ENCODE measurements around the gene ADGRG7. TPM values are rescaled to one million over a fixed set of nuclear protein-coding genes. Genes with fewer than 3 reads are reported as not detected.

ADGRG7 gene
- total RNA-seq, 4 donors from 2014 or later: 0.58 TPM; not detected in 3

DNA sequence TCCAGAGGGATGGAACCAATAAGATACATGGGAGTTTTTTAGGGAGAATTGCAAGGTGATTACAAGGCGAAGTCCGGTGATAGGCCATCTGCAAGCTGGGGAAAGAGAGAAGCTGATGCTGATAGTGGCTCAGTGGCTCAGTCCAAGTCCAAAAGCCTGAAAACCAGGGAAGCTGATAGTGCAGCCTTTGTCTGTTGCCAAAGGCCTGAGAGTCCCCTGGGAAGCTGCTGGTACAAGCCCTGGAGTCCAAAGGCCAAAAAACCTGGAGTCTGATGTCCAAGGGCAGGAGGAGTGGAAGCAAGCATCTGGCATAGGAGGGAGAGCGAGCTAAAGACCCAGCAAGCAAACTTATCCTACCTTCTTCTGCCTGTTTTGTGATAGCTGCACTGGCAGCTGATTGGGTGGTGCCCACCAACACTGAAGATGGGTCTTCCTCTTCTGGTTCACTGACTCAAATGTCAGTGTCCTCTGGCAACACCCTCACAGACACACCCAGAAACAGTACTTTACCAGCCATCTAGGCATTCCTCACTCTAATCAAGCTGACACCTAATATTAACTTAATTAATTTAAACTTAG lies 116.6 kb downstream of the ADGRG7 start:
- H3K4me3 ChIP-seq: no peak overlapping the region
- DNase-seq: no peak
- TF ChIP-seq POLR2A (IDR thresholded peaks at IDR 0.05): no peak
- TF ChIP-seq, protein P1, sequence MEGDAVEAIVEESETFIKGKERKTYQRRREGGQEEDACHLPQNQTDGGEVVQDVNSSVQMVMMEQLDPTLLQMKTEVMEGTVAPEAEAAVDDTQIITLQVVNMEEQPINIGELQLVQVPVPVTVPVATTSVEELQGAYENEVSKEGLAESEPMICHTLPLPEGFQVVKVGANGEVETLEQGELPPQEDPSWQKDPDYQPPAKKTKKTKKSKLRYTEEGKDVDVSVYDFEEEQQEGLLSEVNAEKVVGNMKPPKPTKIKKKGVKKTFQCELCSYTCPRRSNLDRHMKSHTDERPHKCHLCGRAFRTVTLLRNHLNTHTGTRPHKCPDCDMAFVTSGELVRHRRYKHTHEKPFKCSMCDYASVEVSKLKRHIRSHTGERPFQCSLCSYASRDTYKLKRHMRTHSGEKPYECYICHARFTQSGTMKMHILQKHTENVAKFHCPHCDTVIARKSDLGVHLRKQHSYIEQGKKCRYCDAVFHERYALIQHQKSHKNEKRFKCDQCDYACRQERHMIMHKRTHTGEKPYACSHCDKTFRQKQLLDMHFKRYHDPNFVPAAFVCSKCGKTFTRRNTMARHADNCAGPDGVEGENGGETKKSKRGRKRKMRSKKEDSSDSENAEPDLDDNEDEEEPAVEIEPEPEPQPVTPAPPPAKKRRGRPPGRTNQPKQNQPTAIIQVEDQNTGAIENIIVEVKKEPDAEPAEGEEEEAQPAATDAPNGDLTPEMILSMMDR (IDR thresholded peaks at IDR 0.05 in 4 of 5, conservative IDR thresholded peaks at IDR 0.05 in 1 of 5): no peak
- intact Hi-C loops (cut with DNase I; ENCODE audit: low total_unique reads) (no loop called here), in situ Hi-C loops (cut with MboI; ENCODE audit: low sequenced_read_pairs in 4 of 4) (no loop called here)
- peaks cover 0 to 44% of the 10 kb centered on the region in 2 donors for H3K36me3 ChIP-seq
- H3K4me1 ChIP-seq: peaks cover 0 to 9% of the 10 kb centered on the region in 2 donors
- H3K27ac ChIP-seq: no peak overlapping the region
- H3K27me3 ChIP-seq: no peaks in the 10 kb centered on the region
- H3K9me3 ChIP-seq: no peaks in the 10 kb centered on the region
- ATAC-seq: no peak

DNA sequence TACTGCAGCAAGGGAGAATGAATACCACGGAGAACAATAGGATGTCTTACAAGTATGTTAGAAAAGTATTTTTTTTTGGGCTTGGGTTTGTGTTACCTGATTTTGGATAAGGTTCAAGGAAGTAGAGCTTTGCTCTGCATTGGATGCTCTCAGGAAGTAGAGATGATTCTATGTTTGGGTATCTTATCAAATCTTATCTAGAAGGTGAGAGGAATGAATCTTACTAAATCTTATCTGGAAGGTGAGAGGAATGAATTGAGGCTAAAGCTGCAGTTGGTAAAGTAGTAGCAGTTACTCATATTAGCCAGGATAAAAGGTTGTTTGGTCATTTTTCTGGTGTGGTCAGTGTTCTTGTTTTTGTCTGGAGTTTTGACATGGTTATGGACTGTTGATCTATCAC lies 117.3 kb downstream of the ADGRG7 start:
- no peak for DNase-seq
- H3K27ac ChIP-seq: no peak overlapping the region
- no peak for ATAC-seq
- no peak for TF ChIP-seq POLR2A (IDR thresholded peaks at IDR 0.05)
- TF ChIP-seq, protein P1 (IDR thresholded peaks at IDR 0.05 in 4 of 5, conservative IDR thresholded peaks at IDR 0.05 in 1 of 5): no peak
- no peaks in the 10 kb centered on the region for H3K9me3 ChIP-seq
- H3K4me3 ChIP-seq: no peak overlapping the region
- peaks cover 0 to 38% of the 10 kb centered on the region in 2 donors for H3K36me3 ChIP-seq
- in situ Hi-C loops (cut with MboI; ENCODE audit: low sequenced_read_pairs in 4 of 4): no loop called here
- H3K27me3 ChIP-seq: no peaks in the 10 kb centered on the region
- H3K4me1 ChIP-seq: peaks cover 0 to 9% of the 10 kb centered on the region in 2 donors
- intact Hi-C loops (cut with DNase I; ENCODE audit: low total_unique reads): no loop called here

DNA sequence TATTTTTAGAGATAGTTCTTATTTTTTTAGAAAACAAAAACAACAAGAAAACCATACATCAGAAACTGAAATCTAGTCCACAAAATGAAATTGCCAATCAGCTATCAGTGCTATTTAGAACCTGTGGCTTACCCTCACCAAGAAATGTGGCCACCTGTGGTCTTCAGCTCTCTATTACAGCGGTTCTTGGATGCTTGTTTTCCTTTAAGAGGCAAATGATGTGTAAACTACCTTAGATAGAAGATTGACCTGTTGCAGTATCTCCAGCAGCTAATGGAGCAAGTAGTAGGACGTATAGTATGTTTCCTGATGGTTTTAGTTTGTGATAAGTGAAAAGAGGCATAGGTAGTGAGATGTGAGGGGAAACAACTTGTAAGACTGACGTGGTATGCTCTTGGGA lies 121.1 kb downstream of the ADGRG7 start:
- no peak overlapping the region for H3K4me3 ChIP-seq
- DNase-seq: no peak
- intact Hi-C loops (cut with DNase I; ENCODE audit: low total_unique reads): no loop called here
- in situ Hi-C loops (cut with MboI; ENCODE audit: low sequenced_read_pairs in 4 of 4): no loop called here
- ATAC-seq: no peak
- no peaks in the 10 kb centered on the region for H3K9me3 ChIP-seq
- H3K36me3 ChIP-seq: peaks cover 0 to 50% of the 10 kb centered on the region in 2 donors
- H3K27ac ChIP-seq: no peak overlapping the region
- TF ChIP-seq, protein P1 (IDR thresholded peaks at IDR 0.05 in 4 of 5, conservative IDR thresholded peaks at IDR 0.05 in 1 of 5): no peak
- H3K4me1 ChIP-seq: peaks cover 8 to 12% of the 10 kb centered on the region in 2 donors
- no peaks in the 10 kb centered on the region for H3K27me3 ChIP-seq

DNA sequence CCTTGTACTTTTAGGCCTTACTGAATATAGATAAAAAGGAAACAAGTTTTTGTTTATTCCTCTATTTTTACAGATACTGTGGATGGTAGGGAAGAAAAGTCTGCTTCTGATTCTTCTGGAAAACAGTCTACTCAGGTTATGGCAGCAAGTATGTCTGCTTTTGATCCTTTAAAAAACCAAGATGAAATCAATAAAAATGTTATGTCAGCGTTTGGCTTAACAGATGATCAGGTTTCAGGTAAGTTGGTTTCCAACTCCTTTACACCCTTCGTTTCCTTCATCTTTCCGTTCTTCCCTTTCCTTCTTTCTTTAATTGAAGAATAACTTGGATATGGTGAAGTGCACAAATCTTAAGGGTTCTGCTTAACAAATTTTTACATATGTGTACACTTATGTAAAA lies 123.0 kb downstream of the ADGRG7 start:
- Histone ChIP-seq H3K4me3 (no peak overlapping the region), H3K9me3 (no peaks in the 10 kb centered on the region), H3K4me1 (peaks cover 6 to 8% of the 10 kb centered on the region in 2 donors), H3K27ac (no peak overlapping the region), H3K27me3 (no peaks in the 10 kb centered on the region), H3K36me3 (peaks cover 0 to 52% of the 10 kb centered on the region in 2 donors)
- DNase-seq (no peak), ATAC-seq (no peak)
- no peak for TF ChIP-seq POLR2A (IDR thresholded peaks at IDR 0.05)
- TF ChIP-seq, protein P1 (IDR thresholded peaks at IDR 0.05 in 4 of 5, conservative IDR thresholded peaks at IDR 0.05 in 1 of 5): no peak
- intact Hi-C loops (cut with DNase I; ENCODE audit: low total_unique reads) (no loop called here), in situ Hi-C loops (cut with MboI; ENCODE audit: low sequenced_read_pairs in 4 of 4) (no loop called here)

DNA sequence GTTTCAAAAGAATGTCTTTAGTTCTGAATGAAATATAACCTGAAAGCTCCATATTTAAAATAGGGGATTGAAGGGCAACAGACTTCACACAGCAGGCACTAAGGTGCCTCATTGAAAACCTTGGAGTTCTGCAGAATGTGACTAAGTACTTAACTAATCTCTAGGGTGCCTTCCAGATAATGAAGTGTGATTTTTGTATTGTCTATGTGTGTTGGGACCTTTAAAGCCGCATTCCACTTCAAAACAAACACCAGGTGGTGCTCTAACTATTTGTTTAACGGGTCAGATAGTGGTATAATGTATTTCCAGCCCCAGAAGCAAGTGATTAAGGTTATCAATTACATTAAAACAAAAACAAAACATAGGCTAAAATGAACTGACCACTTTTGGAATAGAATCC lies 127.9 kb downstream of the ADGRG7 start:
- TF ChIP-seq, protein P1 (IDR thresholded peaks at IDR 0.05 in 4 of 5, conservative IDR thresholded peaks at IDR 0.05 in 1 of 5): peak in 4 of 5 experiments; percentile 33 to 47 (median 39)
- no peak for TF ChIP-seq POLR2A (IDR thresholded peaks at IDR 0.05)
- peaks cover 22 to 29% of the 10 kb centered on the region in 2 donors for H3K4me1 ChIP-seq
- DNase-seq (no peak), ATAC-seq (no peak)
- no peaks in the 10 kb centered on the region for H3K9me3 ChIP-seq
- H3K4me3 ChIP-seq: no peak overlapping the region
- H3K27ac ChIP-seq: peak overlapping the region in 2 of 4 donors; percentile 52 to 54
- peaks cover 0 to 45% of the 10 kb centered on the region in 2 donors for H3K36me3 ChIP-seq
- intact Hi-C loops (cut with DNase I; ENCODE audit: low total_unique reads) (loop anchor here (1.0 kb wide), 1 partner anchor 59 kb away; no protein-coding TSS in a partner anchor), in situ Hi-C loops (cut with MboI; ENCODE audit: low sequenced_read_pairs in 4 of 4) (no loop called here)
- no peaks in the 10 kb centered on the region for H3K27me3 ChIP-seq

Data from gastrocnemius medialis (tissue), 4 donors.